Lung (tissue), 12 donors: ENCODE data around the gene CLK3. TPM values are rescaled to one million over a fixed set of nuclear protein-coding genes. Genes with fewer than 3 reads are reported as not detected.
A peak's percentile ranks its signal among the peaks of the same experiment; 100 is the strongest.
"Not testable (repeated sequence)": the region's sequence is repeated elsewhere in the genome, so short reads cannot be mapped to it uniquely, and the experiment has no call there.

Experiments used
- ATAC-seq: fragments of 200-7000 bp; cut with Tn5 transposase; one replicate; pipeline ENCODE4 v1.9.1; 2020; ENCODE audit warnings: moderate number of reproducible peaks; ENCODE audit not compliant: insufficient read depth, low FRiP score
- DNase-seq, 3 donors: peaks; one replicate each; pipeline ENCODE4 v3.0.0-alpha.2; 2013 to 2017
- H3K27ac ChIP-seq, 2 donors: one replicate each; pipeline ENCODE4 v1.5.1; 2013; ENCODE audit warnings: mild to moderate bottlenecking in 2 of 2, moderate library complexity in 2 of 2, control low read depth in 1 of 2, inconsistent platforms in 1 of 2, low read depth in 1 of 2, low read length in 1 of 2
- H3K27me3 ChIP-seq, 3 donors: one replicate each; pipeline ENCODE4 v1.5.1; 2013; ENCODE audit warnings: low read length in 2 of 3; ENCODE audit not compliant: control insufficient read depth in 3 of 3, insufficient read depth in 3 of 3
- H3K36me3 ChIP-seq, 4 donors: one replicate each; pipeline ENCODE4 v1.5.1; 2013; ENCODE audit warnings: low read length in 4 of 4, mild to moderate bottlenecking in 1 of 4, moderate library complexity in 1 of 4; ENCODE audit not compliant: control insufficient read depth in 4 of 4, insufficient read depth in 4 of 4
- H3K4me1 ChIP-seq, 5 donors: one replicate each; pipeline ENCODE4 v1.5.1; 2013; ENCODE audit warnings: low read length in 5 of 5, mild to moderate bottlenecking in 2 of 5, moderate library complexity in 1 of 5; ENCODE audit not compliant: control insufficient read depth in 5 of 5, insufficient read depth in 5 of 5
- H3K4me3 ChIP-seq: one replicate; pipeline ENCODE4 v1.5.1; 2013; ENCODE audit warnings: mild to moderate bottlenecking, control low read depth, moderate library complexity
- H3K9ac ChIP-seq, 2 donors: one replicate each; pipeline ENCODE4 v1.5.1; 2013; ENCODE audit warnings: low read length in 2 of 2, control low read depth in 1 of 2; ENCODE audit not compliant: insufficient read depth in 1 of 2
- H3K9me3 ChIP-seq, 4 donors: one replicate each; pipeline ENCODE4 v1.5.1; 2013; ENCODE audit warnings: low read length in 3 of 4, mild to moderate bottlenecking in 1 of 4, moderate library complexity in 1 of 4; ENCODE audit not compliant: control insufficient read depth in 4 of 4, insufficient read depth in 3 of 4
- CTCF ChIP-seq: IDR thresholded peaks from 2 replicates; pipeline ENCODE4 v1.5.1; 2012; ENCODE audit warnings: mild to moderate bottlenecking; ENCODE audit errors: control extremely low read depth, extremely low read depth
- WGBS, 2 donors: extraction: QIAGEN DNeasy Blood & Tissue Kit; methylation state at CpG; one replicate each; pipeline ENCODE4 v1.1.7; 2013; 5-methylcytosine and 5-hydroxymethylcytosine counted together
- polyA plus RNA-seq, 2 donors: library from polyadenylated mRNA; stranded (reverse); fragments of 200-250 nt; gene quantifications; one replicate each; pipeline ENCODE4 v1.2.1, GENCODE V29; 2013
- total RNA-seq, 2 donors: library from RNA; depleted of rRNA in 1 of 2; stranded (reverse); fragments of >200 nt in 1 of 2; gene quantifications; one replicate each; pipeline ENCODE4 v1.2.1, GENCODE V29; 2014 to 2021
- donor health status: control.
- donor health status: control.
- donor health status: Bipolar disorder and iron deficiency.
- donor health status: healthy.
- donor health status: DM: yes; HTN: yes; CAD: no.

Gene CLK3
- total and polyA plus RNA-seq, 4 donors = 56.1 to 70.4 (median 64.6) TPM

GRCh38 chr15:74656935-74657535 is 41.4 kb downstream of the CLK3 start:
- Histone ChIP-seq H3K4me3 (no peak overlapping the region), H3K9ac (no peak overlapping the region), H3K4me1 (peaks cover 0 to 12% (median 12%) of the 10 kb centered on the region in 5 donors), H3K27ac (peak overlapping the region in 1 of 2 donors; percentile 21), H3K27me3 (no peaks in the 10 kb centered on the region), H3K9me3 (peaks cover 0 to 2% (median 0%) of the 10 kb centered on the region in 4 donors), H3K36me3 (peaks cover 0 to 6% (median 2%) of the 10 kb centered on the region in 4 donors)
- no peak for DNase-seq
- WGBS, 2 donors = 87 to 95% methylated on average over 6 of the region's 6 CpGs
- TF ChIP-seq CTCF = no peak
- no peak for ATAC-seq

- H3K27me3 ChIP-seq = no peaks in the 10 kb centered on the region
- no peak for TF ChIP-seq CTCF
- DNase-seq = no peak
- WGBS, 2 donors = 75 to 89% methylated on average over 3 of the region's 3 CpGs
- H3K9ac ChIP-seq = no peak overlapping the region
- H3K9me3 ChIP-seq = peaks cover 0 to 2% (median 0%) of the 10 kb centered on the region in 4 donors
- H3K4me3 ChIP-seq = no peak overlapping the region
- H3K27ac ChIP-seq = peak overlapping the region in 1 of 2 donors; percentile 17
- H3K4me1 ChIP-seq = peaks cover 0 to 14% (median 12%) of the 10 kb centered on the region in 5 donors
- peaks cover 0 to 6% (median 2%) of the 10 kb centered on the region in 4 donors for H3K36me3 ChIP-seq
- ATAC-seq = no peak
These were observed 42.2 kb downstream of the CLK3 start for GRCh38 chr15:74657846-74658245.

- not testable (repeated sequence) for ATAC-seq
- 95 to 97% methylated on average over 8 of the region's 8 CpGs for WGBS, 2 donors
- H3K4me1 ChIP-seq = peaks cover 6 to 15% (median 7%) of the 10 kb centered on the region in 5 donors
These were observed 45.6 kb downstream of the CLK3 start for GRCh38 chr15:74661280-74661679.

GRCh38 chr15:74662064-74662860 is 46.6 kb downstream of the CLK3 start:
- ATAC-seq = no peak
- H3K4me3 ChIP-seq = no peak overlapping the region
- no peak overlapping the region for H3K9ac ChIP-seq
- H3K27ac ChIP-seq = no peak overlapping the region
- peaks cover 0 to 8% (median 0%) of the 10 kb centered on the region in 4 donors for H3K36me3 ChIP-seq
- peaks cover 6 to 13% (median 7%) of the 10 kb centered on the region in 5 donors for H3K4me1 ChIP-seq
- H3K9me3 ChIP-seq = peaks cover 0 to under 1% (median 0%) of the 10 kb centered on the region in 4 donors
- no peak for TF ChIP-seq CTCF
- H3K27me3 ChIP-seq = no peaks in the 10 kb centered on the region
- 93 to 97% methylated on average over 4 of the region's 4 CpGs for WGBS, 2 donors
- DNase-seq = no peak

More at GRCh38 chr15:74661280-74661679, 45.6 kb downstream of the CLK3 start:
- H3K9ac ChIP-seq, H3K4me3 ChIP-seq, H3K27ac ChIP-seq, H3K27me3 ChIP-seq, H3K36me3 ChIP-seq, H3K9me3 ChIP-seq, DNase-seq: not testable (repeated sequence)
